Neural progenitor cell (in vitro differentiated cells): Measurements from ENCODE around the gene FHOD3. TPM values are rescaled to one million over a fixed set of nuclear protein-coding genes. Genes with fewer than 3 reads are reported as not detected.
A peak's percentile ranks its signal among the peaks of the same experiment; 100 is the strongest.

Experiments
- DNase-seq: peaks from one replicate; pipeline ENCODE4 v3.0.0-alpha.2; 2016; ENCODE audit warnings: low spot score
- H2AFZ ChIP-seq: fragments of 200-600 bp; sonication (generic); replicated peaks from 2 replicates; pipeline ENCODE4 v1.6.1; 2016; ENCODE audit warnings: antibody characterized with exemption
- H3F3A ChIP-seq: fragments of 200-600 bp; sonication (generic); 2 replicates; pipeline ENCODE4 v1.6.1; 2016; ENCODE audit warnings: antibody characterized with exemption, low read depth
- H3K27ac ChIP-seq: fragments of 200-600 bp; sonication (generic); 2 replicates; pipeline ENCODE4 v1.5.1; 2016; ENCODE audit warnings: mild to moderate bottlenecking
- H3K27me3 ChIP-seq: fragments of 200-600 bp; sonication (generic); 2 replicates; pipeline ENCODE4 v1.6.1; 2016; ENCODE audit warnings: mild to moderate bottlenecking, moderate library complexity
- H3K36me3 ChIP-seq: fragments of 200-600 bp; sonication (generic); 2 replicates; pipeline ENCODE4 v1.5.1; 2016
- H3K4me1 ChIP-seq: fragments of 200-600 bp; sonication (generic); 2 replicates; pipeline ENCODE4 v1.6.1; 2016; ENCODE audit warnings: mixed run types
- H3K4me2 ChIP-seq: fragments of 200-600 bp; sonication (generic); 2 replicates; pipeline ENCODE4 v1.6.1; 2016
- H3K4me3 ChIP-seq: fragments of 200-600 bp; sonication (generic); 2 replicates; pipeline ENCODE4 v1.5.1; 2016
- H3K79me2 ChIP-seq: fragments of 200-600 bp; sonication (generic); 2 replicates; pipeline ENCODE4 v1.6.1; 2016; ENCODE audit warnings: low read depth
- H3K9ac ChIP-seq: fragments of 200-600 bp; sonication (generic); 2 replicates; pipeline ENCODE4 v1.6.1; 2016
- H3K9me3 ChIP-seq: fragments of 200-600 bp; sonication (generic); 2 replicates; pipeline ENCODE4 v1.5.1; 2016; ENCODE audit warnings: low read depth
- H4K20me1 ChIP-seq: fragments of 200-600 bp; sonication (generic); 2 replicates; pipeline ENCODE4 v1.6.1; 2016; ENCODE audit warnings: low read depth
- H3K27ac Mint-ChIP-seq: 3 replicates; pipeline ENCODE4 v1.8.0; 2021; ENCODE audit warnings: mixed read lengths
- H3K27me3 Mint-ChIP-seq: 2 replicates; pipeline ENCODE4 v1.8.0; 2022; ENCODE audit warnings: low read depth, mild to moderate bottlenecking, inconsistent platforms, moderate library complexity, mixed read lengths; ENCODE audit not compliant: insufficient read depth
- H3K36me3 Mint-ChIP-seq: 3 replicates; pipeline ENCODE4 v1.8.0; 2021; ENCODE audit warnings: mixed read lengths
- H3K4me1 Mint-ChIP-seq: 3 replicates; pipeline ENCODE4 v1.8.0; 2021; ENCODE audit warnings: mixed read lengths
- H3K4me3 Mint-ChIP-seq: 3 replicates; pipeline ENCODE4 v1.8.0; 2021; ENCODE audit warnings: mild to moderate bottlenecking, moderate library complexity, mixed read lengths
- H3K9me3 Mint-ChIP-seq: 3 replicates; pipeline ENCODE4 v1.8.0; 2020; ENCODE audit warnings: mixed read lengths
- EZH2 ChIP-seq: fragments of 200-600 bp; sonication (generic); IDR thresholded peaks from 2 replicates; pipeline ENCODE4 v1.6.1; 2017; ENCODE audit warnings: antibody characterized with exemption, mild to moderate bottlenecking, moderate library complexity
- EZH2phosphoT487 ChIP-seq: fragments of 200-600 bp; sonication (generic); IDR thresholded peaks from 2 replicates; pipeline ENCODE4 v1.6.1; 2017; ENCODE audit warnings: antibody characterized with exemption
- total RNA-seq: library from RNA; depleted of rRNA; stranded (reverse); fragments of >200 nt; gene quantifications from 2 replicates; pipeline ENCODE4 v1.2.3, GENCODE V29; 2015; ENCODE audit warnings: low replicate concordance
- TF ChIP-seq, protein P1 (sequence below): fragments of 200-600 bp; sonication (generic); IDR thresholded peaks from 2 replicates; pipeline ENCODE4 v1.5.1; 2017; ENCODE audit warnings: antibody characterized with exemption, mild to moderate bottlenecking

Gene FHOD3
- total RNA-seq, 1 donor from 2014 or later: 69.7 TPM

DNA sequence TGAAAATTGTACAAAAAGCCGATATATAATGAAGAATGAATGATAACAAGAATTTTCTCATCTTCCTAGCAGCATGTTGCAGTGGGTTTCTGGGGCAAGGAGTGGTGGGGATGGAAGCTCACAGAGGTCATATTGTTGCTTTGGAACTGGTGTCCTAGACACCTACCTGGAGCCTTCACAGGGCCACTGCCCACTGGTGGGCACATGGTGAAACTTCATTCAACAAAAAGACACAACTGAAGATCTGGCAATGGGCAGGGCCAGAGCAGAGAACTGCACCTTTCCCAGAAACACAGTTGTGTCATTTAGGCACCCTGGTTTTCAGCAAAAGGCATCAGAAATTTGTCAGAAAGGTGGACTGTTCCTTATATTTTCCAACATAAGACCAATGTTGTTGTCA is 115.3 kb downstream of the FHOD3 start:
- Histone ChIP-seq H3K27me3 (no peaks in the 10 kb centered on the region), H3K4me2 (no peak overlapping the region), H3K9me3 (no peaks in the 10 kb centered on the region), H3K36me3 (no peaks in the 10 kb centered on the region), H3K4me3 (no peak overlapping the region), H3K27ac (no peak overlapping the region), H3F3A (no peaks in the 10 kb centered on the region), H3K9ac (no peak overlapping the region), H3K4me1 (peaks cover 2% of the 10 kb centered on the region), H2AFZ (no peak overlapping the region), H4K20me1 (peaks cover 11% of the 10 kb centered on the region), H3K79me2 (peaks cover 69% of the 10 kb centered on the region)
- Mint-ChIP-seq H3K27ac (no peak overlapping the region), H3K27me3 (peaks cover 10% of the 10 kb centered on the region), H3K36me3 (peaks cover 18% of the 10 kb centered on the region), H3K4me1 (peaks cover 4% of the 10 kb centered on the region), H3K4me3 (no peak overlapping the region), H3K9me3 (peaks cover 4% of the 10 kb centered on the region)
- DNase-seq: peak; percentile 36
- TF ChIP-seq, protein P1, sequence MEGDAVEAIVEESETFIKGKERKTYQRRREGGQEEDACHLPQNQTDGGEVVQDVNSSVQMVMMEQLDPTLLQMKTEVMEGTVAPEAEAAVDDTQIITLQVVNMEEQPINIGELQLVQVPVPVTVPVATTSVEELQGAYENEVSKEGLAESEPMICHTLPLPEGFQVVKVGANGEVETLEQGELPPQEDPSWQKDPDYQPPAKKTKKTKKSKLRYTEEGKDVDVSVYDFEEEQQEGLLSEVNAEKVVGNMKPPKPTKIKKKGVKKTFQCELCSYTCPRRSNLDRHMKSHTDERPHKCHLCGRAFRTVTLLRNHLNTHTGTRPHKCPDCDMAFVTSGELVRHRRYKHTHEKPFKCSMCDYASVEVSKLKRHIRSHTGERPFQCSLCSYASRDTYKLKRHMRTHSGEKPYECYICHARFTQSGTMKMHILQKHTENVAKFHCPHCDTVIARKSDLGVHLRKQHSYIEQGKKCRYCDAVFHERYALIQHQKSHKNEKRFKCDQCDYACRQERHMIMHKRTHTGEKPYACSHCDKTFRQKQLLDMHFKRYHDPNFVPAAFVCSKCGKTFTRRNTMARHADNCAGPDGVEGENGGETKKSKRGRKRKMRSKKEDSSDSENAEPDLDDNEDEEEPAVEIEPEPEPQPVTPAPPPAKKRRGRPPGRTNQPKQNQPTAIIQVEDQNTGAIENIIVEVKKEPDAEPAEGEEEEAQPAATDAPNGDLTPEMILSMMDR: peak; percentile 53
- no peak for TF ChIP-seq EZH2phosphoT487

DNA sequence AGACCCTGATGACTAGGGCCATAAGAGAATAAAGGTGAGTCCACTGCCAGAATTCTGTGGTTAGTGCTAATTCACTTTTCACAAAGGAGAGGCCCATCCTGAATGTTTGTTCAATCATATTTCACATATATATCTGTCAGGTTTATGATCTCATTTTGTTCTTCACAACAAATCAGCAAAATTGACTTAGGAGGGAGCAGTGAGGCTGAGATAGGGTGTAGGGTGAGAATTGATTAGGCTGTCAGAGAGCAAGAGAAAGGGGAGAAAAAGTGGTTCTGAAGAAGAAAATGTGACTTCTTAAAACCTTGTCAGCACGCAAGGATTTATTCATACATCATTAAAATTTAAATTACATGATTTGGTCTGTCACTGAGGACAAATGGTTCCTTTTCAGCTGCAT is 117.7 kb downstream of the FHOD3 start:
- Mint-ChIP-seq H3K4me3 (no peak overlapping the region), H3K27me3 (peaks cover 6% of the 10 kb centered on the region), H3K27ac (no peak overlapping the region), H3K9me3 (no peaks in the 10 kb centered on the region), H3K4me1 (peaks cover 6% of the 10 kb centered on the region), H3K36me3 (peaks cover 9% of the 10 kb centered on the region)
- Histone ChIP-seq H3K36me3 (no peaks in the 10 kb centered on the region), H2AFZ (no peak overlapping the region), H3K27me3 (no peaks in the 10 kb centered on the region), H3K9me3 (no peaks in the 10 kb centered on the region), H4K20me1 (peaks cover 22% of the 10 kb centered on the region), H3K4me3 (no peak overlapping the region), H3K79me2 (peaks cover 75% of the 10 kb centered on the region), H3K9ac (no peak overlapping the region), H3K4me2 (no peak overlapping the region), H3K4me1 (peaks cover 11% of the 10 kb centered on the region), H3K27ac (no peak overlapping the region), H3F3A (no peaks in the 10 kb centered on the region)
- no peak for DNase-seq
- TF ChIP-seq EZH2phosphoT487: no peak

DNA sequence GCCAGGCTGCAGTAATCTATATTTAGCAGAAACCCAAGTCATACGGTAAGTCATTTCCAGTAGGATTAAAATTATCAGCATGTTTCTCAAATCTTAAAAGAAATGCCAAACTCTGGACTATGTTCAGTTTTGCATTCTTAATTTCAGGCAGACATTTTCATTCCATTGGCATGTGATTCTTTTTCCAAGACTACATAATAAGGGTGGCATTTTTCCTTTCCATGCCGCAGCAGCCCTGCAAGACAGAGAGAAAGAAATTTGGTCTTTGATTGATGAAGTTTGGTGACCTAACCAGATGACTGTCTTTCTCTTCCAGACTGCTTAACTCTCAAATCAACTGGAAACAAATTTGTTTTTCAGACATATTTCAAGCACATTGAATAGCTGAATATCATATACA is 118.1 kb downstream of the FHOD3 start:
- Histone ChIP-seq H3K9ac (no peak overlapping the region), H3F3A (no peaks in the 10 kb centered on the region), H4K20me1 (peaks cover 26% of the 10 kb centered on the region), H2AFZ (no peak overlapping the region), H3K27ac (no peak overlapping the region), H3K4me3 (no peak overlapping the region), H3K36me3 (no peaks in the 10 kb centered on the region), H3K9me3 (no peaks in the 10 kb centered on the region), H3K27me3 (no peaks in the 10 kb centered on the region), H3K4me2 (no peak overlapping the region), H3K4me1 (peaks cover 11% of the 10 kb centered on the region), H3K79me2 (peaks cover 75% of the 10 kb centered on the region)
- H3K9me3 Mint-ChIP-seq: no peaks in the 10 kb centered on the region
- H3K36me3 Mint-ChIP-seq: peaks cover 9% of the 10 kb centered on the region
- peaks cover 6% of the 10 kb centered on the region for H3K4me1 Mint-ChIP-seq
- no peak for DNase-seq
- peaks cover 6% of the 10 kb centered on the region for H3K27me3 Mint-ChIP-seq
- no peak overlapping the region for H3K4me3 Mint-ChIP-seq
- TF ChIP-seq EZH2 (no peak), EZH2phosphoT487 (no peak)
- TF ChIP-seq, protein P1: no peak
- H3K27ac Mint-ChIP-seq: no peak overlapping the region

- H3K4me1 ChIP-seq: peaks cover 22% of the 10 kb centered on the region
- no peak overlapping the region for H3K4me3 ChIP-seq
- Mint-ChIP-seq H3K4me1 (peaks cover 6% of the 10 kb centered on the region), H3K27me3 (peaks cover 2% of the 10 kb centered on the region), H3K36me3 (peaks cover 8% of the 10 kb centered on the region), H3K9me3 (no peaks in the 10 kb centered on the region), H3K4me3 (no peak overlapping the region), H3K27ac (no peak overlapping the region)
- no peaks in the 10 kb centered on the region for H3K36me3 ChIP-seq
- H3F3A ChIP-seq: no peaks in the 10 kb centered on the region
- TF ChIP-seq EZH2phosphoT487: no peak
- TF ChIP-seq, protein P1: no peak
- no peak for TF ChIP-seq EZH2
- H3K27ac ChIP-seq: no peak overlapping the region
- no peak overlapping the region for H3K9ac ChIP-seq
- H4K20me1 ChIP-seq: peaks cover 45% of the 10 kb centered on the region
- no peak for DNase-seq
- no peaks in the 10 kb centered on the region for H3K27me3 ChIP-seq
- peaks cover 86% of the 10 kb centered on the region for H3K79me2 ChIP-seq
- H3K4me2 ChIP-seq: no peak overlapping the region
- no peaks in the 10 kb centered on the region for H3K9me3 ChIP-seq
- H2AFZ ChIP-seq: no peak overlapping the region
These were observed 121.8 kb downstream of the FHOD3 start for GRCh38 chr18:36419188-36419899.
